ENCODE measurements around the gene FKBP10.

GRCh38 chr17:41869426-41869825 is 56.6 kb downstream of the FKBP10 start:
- TF ChIP-seq, protein P1, sequence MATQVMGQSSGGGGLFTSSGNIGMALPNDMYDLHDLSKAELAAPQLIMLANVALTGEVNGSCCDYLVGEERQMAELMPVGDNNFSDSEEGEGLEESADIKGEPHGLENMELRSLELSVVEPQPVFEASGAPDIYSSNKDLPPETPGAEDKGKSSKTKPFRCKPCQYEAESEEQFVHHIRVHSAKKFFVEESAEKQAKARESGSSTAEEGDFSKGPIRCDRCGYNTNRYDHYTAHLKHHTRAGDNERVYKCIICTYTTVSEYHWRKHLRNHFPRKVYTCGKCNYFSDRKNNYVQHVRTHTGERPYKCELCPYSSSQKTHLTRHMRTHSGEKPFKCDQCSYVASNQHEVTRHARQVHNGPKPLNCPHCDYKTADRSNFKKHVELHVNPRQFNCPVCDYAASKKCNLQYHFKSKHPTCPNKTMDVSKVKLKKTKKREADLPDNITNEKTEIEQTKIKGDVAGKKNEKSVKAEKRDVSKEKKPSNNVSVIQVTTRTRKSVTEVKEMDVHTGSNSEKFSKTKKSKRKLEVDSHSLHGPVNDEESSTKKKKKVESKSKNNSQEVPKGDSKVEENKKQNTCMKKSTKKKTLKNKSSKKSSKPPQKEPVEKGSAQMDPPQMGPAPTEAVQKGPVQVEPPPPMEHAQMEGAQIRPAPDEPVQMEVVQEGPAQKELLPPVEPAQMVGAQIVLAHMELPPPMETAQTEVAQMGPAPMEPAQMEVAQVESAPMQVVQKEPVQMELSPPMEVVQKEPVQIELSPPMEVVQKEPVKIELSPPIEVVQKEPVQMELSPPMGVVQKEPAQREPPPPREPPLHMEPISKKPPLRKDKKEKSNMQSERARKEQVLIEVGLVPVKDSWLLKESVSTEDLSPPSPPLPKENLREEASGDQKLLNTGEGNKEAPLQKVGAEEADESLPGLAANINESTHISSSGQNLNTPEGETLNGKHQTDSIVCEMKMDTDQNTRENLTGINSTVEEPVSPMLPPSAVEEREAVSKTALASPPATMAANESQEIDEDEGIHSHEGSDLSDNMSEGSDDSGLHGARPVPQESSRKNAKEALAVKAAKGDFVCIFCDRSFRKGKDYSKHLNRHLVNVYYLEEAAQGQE (IDR thresholded peaks at IDR 0.05): no peak
- TF ChIP-seq, protein P2, sequence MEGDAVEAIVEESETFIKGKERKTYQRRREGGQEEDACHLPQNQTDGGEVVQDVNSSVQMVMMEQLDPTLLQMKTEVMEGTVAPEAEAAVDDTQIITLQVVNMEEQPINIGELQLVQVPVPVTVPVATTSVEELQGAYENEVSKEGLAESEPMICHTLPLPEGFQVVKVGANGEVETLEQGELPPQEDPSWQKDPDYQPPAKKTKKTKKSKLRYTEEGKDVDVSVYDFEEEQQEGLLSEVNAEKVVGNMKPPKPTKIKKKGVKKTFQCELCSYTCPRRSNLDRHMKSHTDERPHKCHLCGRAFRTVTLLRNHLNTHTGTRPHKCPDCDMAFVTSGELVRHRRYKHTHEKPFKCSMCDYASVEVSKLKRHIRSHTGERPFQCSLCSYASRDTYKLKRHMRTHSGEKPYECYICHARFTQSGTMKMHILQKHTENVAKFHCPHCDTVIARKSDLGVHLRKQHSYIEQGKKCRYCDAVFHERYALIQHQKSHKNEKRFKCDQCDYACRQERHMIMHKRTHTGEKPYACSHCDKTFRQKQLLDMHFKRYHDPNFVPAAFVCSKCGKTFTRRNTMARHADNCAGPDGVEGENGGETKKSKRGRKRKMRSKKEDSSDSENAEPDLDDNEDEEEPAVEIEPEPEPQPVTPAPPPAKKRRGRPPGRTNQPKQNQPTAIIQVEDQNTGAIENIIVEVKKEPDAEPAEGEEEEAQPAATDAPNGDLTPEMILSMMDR (IDR thresholded peaks at IDR 0.05; ENCODE audit: low read depth, low read length, missing input control): no peak
- no peak for TF ChIP-seq TAF1 (conservative IDR thresholded peaks at IDR 0.05)
- no peak for TF ChIP-seq GABPA (IDR thresholded peaks at IDR 0.05 in 1 of 2, conservative IDR thresholded peaks at IDR 0.05 in 1 of 2)
- peak; percentile 13 for TF ChIP-seq ATF3 (IDR thresholded peaks at IDR 0.05)
- no peak for TF ChIP-seq RAD21 (IDR thresholded peaks at IDR 0.05)
- TF ChIP-seq JUND (IDR thresholded peaks at IDR 0.05): peak; percentile 12 to 53
- TF ChIP-seq EGR1 (IDR thresholded peaks at IDR 0.05; ENCODE audit: low read depth in 2 of 2): no peak
- TF ChIP-seq RXRA (IDR thresholded peaks at IDR 0.05): peak; percentile 58 to 60
- TF ChIP-seq SP1 (IDR thresholded peaks at IDR 0.05): peak; percentile 45
- no peak for TF ChIP-seq YY1 (IDR thresholded peaks at IDR 0.05)
- TF ChIP-seq FOXA1 (IDR thresholded peaks at IDR 0.05): no peak
- peak; percentile 95 for TF ChIP-seq MAX (IDR thresholded peaks at IDR 0.05)
